Effector memory CD4-positive, alpha-beta T cell (primary cell): ENCODE data around the gene DHCR24.

Experiments
- DNase-seq, 3 donors: peaks; one replicate each; pipeline ENCODE4 v3.0.0-alpha.2; 2020
- H3K27ac ChIP-seq: 2 replicates; pipeline ENCODE4 v1.7.0; 2013; ENCODE audit warnings: mild to moderate bottlenecking, low read length, moderate library complexity; ENCODE audit not compliant: insufficient read depth, poor library complexity, severe bottlenecking
- H3K27me3 ChIP-seq: replicated peaks from 2 replicates; pipeline ENCODE4 v1.7.0; 2013; ENCODE audit warnings: mild to moderate bottlenecking, low read length; ENCODE audit not compliant: insufficient read depth, control insufficient read depth, poor library complexity, severe bottlenecking
- H3K36me3 ChIP-seq: 2 replicates; pipeline ENCODE4 v1.7.0; 2013; ENCODE audit warnings: mild to moderate bottlenecking, low read length, moderate library complexity; ENCODE audit not compliant: control insufficient read depth, insufficient read depth
- H3K4me1 ChIP-seq: 2 replicates; pipeline ENCODE4 v1.7.0; 2013; ENCODE audit warnings: low read length, mild to moderate bottlenecking; ENCODE audit not compliant: control insufficient read depth, insufficient read depth, poor library complexity, severe bottlenecking
- H3K4me3 ChIP-seq: 2 replicates; pipeline ENCODE4 v1.7.0; 2013; ENCODE audit warnings: low read length, low read depth, mild to moderate bottlenecking; ENCODE audit not compliant: insufficient read depth, poor library complexity, severe bottlenecking
- H3K9me3 ChIP-seq: 2 replicates; pipeline ENCODE4 v1.7.0; 2013; ENCODE audit warnings: mild to moderate bottlenecking, low read length, moderate library complexity; ENCODE audit not compliant: control insufficient read depth

DHCR24 gene

GRCh38 chr1:54800899-54801759 lies 85.9 kb downstream of the DHCR24 start, which contains the start of gene TTC22:
TTC22 (minus strand) TSS chr1:54801323; CDS start chr1:54801163, 160 bp downstream.
- Histone ChIP-seq H3K36me3 (peaks cover 4% of the 10 kb centered on the region), H3K4me1 (peaks cover 38% of the 10 kb centered on the region), H3K4me3 (peak within 1 kb of the TSS; percentile 92), H3K27ac (peak within 1 kb of the TSS; percentile 69), H3K9me3 (no peaks in the 10 kb centered on the region), H3K27me3 (no peaks in the 10 kb centered on the region)
- peak; percentile 36 to 57 (median 54) for DNase-seq

- no peak for DNase-seq
- H3K9me3 ChIP-seq: no peaks in the 10 kb centered on the region
- H3K36me3 ChIP-seq: peaks cover 11% of the 10 kb centered on the region
- peak overlapping the region; percentile 92 for H3K4me3 ChIP-seq
- peak overlapping the region; percentile 69 for H3K27ac ChIP-seq
- peaks cover 38% of the 10 kb centered on the region for H3K4me1 ChIP-seq
- H3K27me3 ChIP-seq: no peaks in the 10 kb centered on the region
Measured at GRCh38 chr1:54800041-54800898, 86.7 kb downstream of the DHCR24 start.
